ENCODE data around the gene CFL1. TPM values are rescaled to one million over a fixed set of nuclear protein-coding genes. Genes with fewer than 3 reads are reported as not detected.
A peak's percentile ranks its signal among the peaks of the same experiment; 100 is the strongest.

CFL1 gene
- total and polyA plus RNA-seq, 10 of the 15 experiments (the other 5 are each of a cell fraction or from before 2014, with no cell fraction given) = 164 to 2,994 (median 1,500) TPM

DNA sequence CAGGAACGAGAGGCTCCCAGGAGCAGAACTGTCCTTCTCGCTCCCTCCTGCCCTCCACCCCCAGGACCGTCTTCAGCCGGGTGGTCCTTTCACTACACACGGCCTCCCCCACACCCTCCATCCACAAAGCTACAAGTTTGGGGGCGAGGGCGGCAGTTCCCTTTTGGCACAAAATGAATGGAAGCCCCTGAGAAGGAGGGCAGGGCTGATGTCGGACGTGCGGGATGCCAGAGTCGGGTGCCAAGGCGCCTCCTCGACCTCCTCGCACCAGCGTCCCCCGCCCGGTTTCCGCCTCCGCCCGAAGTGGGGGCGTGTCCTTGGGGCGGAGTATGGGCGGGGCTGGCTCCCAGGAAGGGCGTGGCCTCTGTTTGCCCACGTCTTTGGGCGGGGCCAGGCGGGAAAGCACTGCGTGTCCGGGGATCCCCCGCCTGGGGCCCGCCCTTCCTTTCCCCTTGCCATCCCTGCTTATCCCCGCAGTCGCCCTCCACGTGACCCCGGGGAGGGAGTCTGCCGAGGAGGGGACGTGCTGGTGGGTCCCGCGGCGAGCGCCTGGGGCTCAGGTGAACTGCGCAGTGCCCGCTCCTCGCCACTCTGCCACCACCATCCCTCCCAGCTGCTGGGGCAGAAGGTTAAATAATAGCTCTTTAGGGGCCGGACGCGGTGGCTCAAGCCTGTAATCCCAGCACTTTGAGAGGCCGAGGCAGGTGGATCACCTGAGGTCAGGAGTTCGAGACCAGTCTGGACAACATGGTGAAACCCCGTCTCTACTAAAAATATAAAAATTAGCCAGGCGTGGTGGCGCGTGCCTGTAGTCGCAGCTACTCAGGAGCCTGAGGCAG is 15.6 kb upstream of the CFL1 start (continued):
- TF ChIP-seq, protein P1, sequence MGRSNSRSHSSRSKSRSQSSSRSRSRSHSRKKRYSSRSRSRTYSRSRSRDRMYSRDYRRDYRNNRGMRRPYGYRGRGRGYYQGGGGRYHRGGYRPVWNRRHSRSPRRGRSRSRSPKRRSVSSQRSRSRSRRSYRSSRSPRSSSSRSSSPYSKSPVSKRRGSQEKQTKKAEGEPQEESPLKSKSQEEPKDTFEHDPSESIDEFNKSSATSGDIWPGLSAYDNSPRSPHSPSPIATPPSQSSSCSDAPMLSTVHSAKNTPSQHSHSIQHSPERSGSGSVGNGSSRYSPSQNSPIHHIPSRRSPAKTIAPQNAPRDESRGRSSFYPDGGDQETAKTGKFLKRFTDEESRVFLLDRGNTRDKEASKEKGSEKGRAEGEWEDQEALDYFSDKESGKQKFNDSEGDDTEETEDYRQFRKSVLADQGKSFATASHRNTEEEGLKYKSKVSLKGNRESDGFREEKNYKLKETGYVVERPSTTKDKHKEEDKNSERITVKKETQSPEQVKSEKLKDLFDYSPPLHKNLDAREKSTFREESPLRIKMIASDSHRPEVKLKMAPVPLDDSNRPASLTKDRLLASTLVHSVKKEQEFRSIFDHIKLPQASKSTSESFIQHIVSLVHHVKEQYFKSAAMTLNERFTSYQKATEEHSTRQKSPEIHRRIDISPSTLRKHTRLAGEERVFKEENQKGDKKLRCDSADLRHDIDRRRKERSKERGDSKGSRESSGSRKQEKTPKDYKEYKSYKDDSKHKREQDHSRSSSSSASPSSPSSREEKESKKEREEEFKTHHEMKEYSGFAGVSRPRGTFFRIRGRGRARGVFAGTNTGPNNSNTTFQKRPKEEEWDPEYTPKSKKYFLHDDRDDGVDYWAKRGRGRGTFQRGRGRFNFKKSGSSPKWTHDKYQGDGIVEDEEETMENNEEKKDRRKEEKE (IDR thresholded peaks at IDR 0.05) = no peak
- TF ChIP-seq CHD1 (IDR thresholded peaks at IDR 0.05; ENCODE audit: low read depth, low read length) (no peak), IKZF1 (conservative IDR thresholded peaks at IDR 0.05) (peak; percentile 88), POLR2AphosphoS2 (IDR thresholded peaks at IDR 0.05; ENCODE audit: low read depth, low read length) (peak; percentile 54; the same call in 1 of the 2 replicates), EGR1 (IDR thresholded peaks at IDR 0.05; ENCODE audit: borderline replicate concordance in 1 of 2, low read depth in 2 of 2, low read length in 2 of 2) (peak in 1 of 2 experiments; percentile 73; a peak in 1 of 3 replicates), MEF2B (IDR thresholded peaks at IDR 0.05; ENCODE audit: partially characterized antibody, poor library complexity, severe bottlenecking) (peak; percentile 32), IKZF2 (IDR thresholded peaks at IDR 0.05) (peak; percentile 68 to 73; a peak in 3 of 4 replicates), CREM (IDR thresholded peaks at IDR 0.05; ENCODE audit: low read depth) (peak; percentile 56; the same call in 1 of the 2 replicates), KLF5 (IDR thresholded peaks at IDR 0.05; ENCODE audit: partially characterized antibody) (no peak), ZNF207 (IDR thresholded peaks at IDR 0.05; ENCODE audit: borderline replicate concordance) (peak; percentile 64), RUNX3 (IDR thresholded peaks at IDR 0.05; ENCODE audit: low read length) (no peak), ATF7 (IDR thresholded peaks at IDR 0.05; ENCODE audit: low read depth) (no peak), SMAD1 (IDR thresholded peaks at IDR 0.05; ENCODE audit: low read depth, partially characterized antibody) (peak; percentile 25), TCF3 (IDR thresholded peaks at IDR 0.05; ENCODE audit: borderline replicate concordance, insufficient read depth, low read depth, low read length) (no peak), SREBF2 (IDR thresholded peaks at IDR 0.05; ENCODE audit: low read length) (peak; percentile 44; the same call in 1 of the 2 replicates), SMARCA5 (IDR thresholded peaks at IDR 0.05) (no peak), HCFC1 (IDR thresholded peaks at IDR 0.05; ENCODE audit: low read length) (no peak; the same call in 1 of the 2 replicates), FOXM1 (IDR thresholded peaks at IDR 0.05; ENCODE audit: low read depth, low read length) (no peak), BRCA1 (IDR thresholded peaks at IDR 0.05; ENCODE audit: low read depth, low read length) (no peak)
- TF ChIP-seq, protein P2, sequence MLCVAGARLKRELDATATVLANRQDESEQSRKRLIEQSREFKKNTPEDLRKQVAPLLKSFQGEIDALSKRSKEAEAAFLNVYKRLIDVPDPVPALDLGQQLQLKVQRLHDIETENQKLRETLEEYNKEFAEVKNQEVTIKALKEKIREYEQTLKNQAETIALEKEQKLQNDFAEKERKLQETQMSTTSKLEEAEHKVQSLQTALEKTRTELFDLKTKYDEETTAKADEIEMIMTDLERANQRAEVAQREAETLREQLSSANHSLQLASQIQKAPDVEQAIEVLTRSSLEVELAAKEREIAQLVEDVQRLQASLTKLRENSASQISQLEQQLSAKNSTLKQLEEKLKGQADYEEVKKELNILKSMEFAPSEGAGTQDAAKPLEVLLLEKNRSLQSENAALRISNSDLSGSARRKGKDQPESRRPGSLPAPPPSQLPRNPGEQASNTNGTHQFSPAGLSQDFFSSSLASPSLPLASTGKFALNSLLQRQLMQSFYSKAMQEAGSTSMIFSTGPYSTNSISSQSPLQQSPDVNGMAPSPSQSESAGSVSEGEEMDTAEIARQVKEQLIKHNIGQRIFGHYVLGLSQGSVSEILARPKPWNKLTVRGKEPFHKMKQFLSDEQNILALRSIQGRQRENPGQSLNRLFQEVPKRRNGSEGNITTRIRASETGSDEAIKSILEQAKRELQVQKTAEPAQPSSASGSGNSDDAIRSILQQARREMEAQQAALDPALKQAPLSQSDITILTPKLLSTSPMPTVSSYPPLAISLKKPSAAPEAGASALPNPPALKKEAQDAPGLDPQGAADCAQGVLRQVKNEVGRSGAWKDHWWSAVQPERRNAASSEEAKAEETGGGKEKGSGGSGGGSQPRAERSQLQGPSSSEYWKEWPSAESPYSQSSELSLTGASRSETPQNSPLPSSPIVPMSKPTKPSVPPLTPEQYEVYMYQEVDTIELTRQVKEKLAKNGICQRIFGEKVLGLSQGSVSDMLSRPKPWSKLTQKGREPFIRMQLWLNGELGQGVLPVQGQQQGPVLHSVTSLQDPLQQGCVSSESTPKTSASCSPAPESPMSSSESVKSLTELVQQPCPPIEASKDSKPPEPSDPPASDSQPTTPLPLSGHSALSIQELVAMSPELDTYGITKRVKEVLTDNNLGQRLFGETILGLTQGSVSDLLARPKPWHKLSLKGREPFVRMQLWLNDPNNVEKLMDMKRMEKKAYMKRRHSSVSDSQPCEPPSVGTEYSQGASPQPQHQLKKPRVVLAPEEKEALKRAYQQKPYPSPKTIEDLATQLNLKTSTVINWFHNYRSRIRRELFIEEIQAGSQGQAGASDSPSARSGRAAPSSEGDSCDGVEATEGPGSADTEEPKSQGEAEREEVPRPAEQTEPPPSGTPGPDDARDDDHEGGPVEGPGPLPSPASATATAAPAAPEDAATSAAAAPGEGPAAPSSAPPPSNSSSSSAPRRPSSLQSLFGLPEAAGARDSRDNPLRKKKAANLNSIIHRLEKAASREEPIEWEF (IDR thresholded peaks at IDR 0.05; ENCODE audit: insufficient replicate concordance, low read depth, low read length) = no peak
- TF ChIP-seq, protein P3, sequence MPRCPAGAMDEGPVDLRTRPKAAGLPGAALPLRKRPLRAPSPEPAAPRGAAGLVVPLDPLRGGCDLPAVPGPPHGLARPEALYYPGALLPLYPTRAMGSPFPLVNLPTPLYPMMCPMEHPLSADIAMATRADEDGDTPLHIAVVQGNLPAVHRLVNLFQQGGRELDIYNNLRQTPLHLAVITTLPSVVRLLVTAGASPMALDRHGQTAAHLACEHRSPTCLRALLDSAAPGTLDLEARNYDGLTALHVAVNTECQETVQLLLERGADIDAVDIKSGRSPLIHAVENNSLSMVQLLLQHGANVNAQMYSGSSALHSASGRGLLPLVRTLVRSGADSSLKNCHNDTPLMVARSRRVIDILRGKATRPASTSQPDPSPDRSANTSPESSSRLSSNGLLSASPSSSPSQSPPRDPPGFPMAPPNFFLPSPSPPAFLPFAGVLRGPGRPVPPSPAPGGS (IDR thresholded peaks at IDR 0.05; ENCODE audit: borderline replicate concordance, insufficient read depth, low read depth, low read length, poor library complexity, severe bottlenecking) = no peak

Data from GM12878 (cell line).